HepG2 (cell line): ENCODE data around the gene PDP2. TPM values are rescaled to one million over a fixed set of nuclear protein-coding genes. Genes with fewer than 3 reads are reported as not detected.

ENCODE experiments used
- ATAC-seq: fragments of 200-7000 bp; cut with Tn5 transposase; 3 replicates; pipeline ENCODE4 v1.9.1; 2020; ENCODE audit warnings: mild to moderate bottlenecking, moderate library complexity
- BruUV-seq: library from RNA; stranded (reverse); fragments of 400-500 nt; replicated peaks from 2 replicates; lab custom pipeline; 2021; lab: Mats Ljungman, UMichigan
- CTCF ChIA-PET: fragments of 300-600 bp; formaldehyde crosslinking; extraction: SDS; loops from one replicate; lab custom pipeline; 2021; ENCODE audit warnings: low total read pairs, inconsistent platforms, low intra/inter-chr PET ratio; lab: Yijun Ruan, JAX
- POLR2A ChIA-PET: fragments of 350-600 bp; sonication (Branson Sonifier 250); formaldehyde crosslinking; loops from one replicate; lab custom pipeline; 2020; ENCODE audit warnings: antibody characterized with exemption, inconsistent platforms; lab: Yijun Ruan, JAX
- DNase-seq: peaks from one replicate; pipeline ENCODE4 v3.0.0-alpha.2; 2015; ENCODE audit warnings: low spot score
- FAIRE-seq: peaks from 3 replicates; lab custom pipeline; 2011; peaks lifted over from hg19 to GRCh38; lab: Jason Lieb, UNC
- H2AFZ ChIP-seq: one replicate; pipeline ENCODE4 v1.6.1; 2011; ENCODE audit warnings: low read length, inconsistent platforms
- H3K27ac ChIP-seq: fragments of 300-600 bp; 3 replicates; pipeline ENCODE4 v1.8.0; 2011; ENCODE audit warnings: mixed run types, mild to moderate bottlenecking, mixed read lengths, low read length, inconsistent platforms; ENCODE audit not compliant: insufficient read depth; ENCODE audit errors: extremely low read length
- H3K27me3 ChIP-seq, 2 experiments: fragments of 200-600 bp in 1 of 2; 2 replicates in 1 of 2; 3 replicates in 1 of 2; pipeline versions ENCODE4 v1.6.0 to v1.8.0; 2011; ENCODE audit warnings: low read length in 2 of 2, mild to moderate bottlenecking in 2 of 2, moderate library complexity in 2 of 2, inconsistent platforms in 1 of 2; ENCODE audit not compliant: insufficient read depth in 2 of 2, control insufficient read depth in 1 of 2
- H3K36me3 ChIP-seq, 2 experiments: fragments of 200-600 bp in 1 of 2; replicated peaks in 1 of 2; 2 replicates in 1 of 2; 3 replicates in 1 of 2; pipeline versions ENCODE4 v1.5.1 to v1.8.0; 2011; ENCODE audit warnings: low read length in 2 of 2, inconsistent platforms in 1 of 2; ENCODE audit not compliant: insufficient read depth in 2 of 2, control insufficient read depth in 1 of 2
- H3K4me1 ChIP-seq: 2 replicates; pipeline ENCODE4 v1.5.1; 2012; ENCODE audit warnings: low read length, inconsistent platforms; ENCODE audit not compliant: insufficient read depth
- H3K4me2 ChIP-seq: 2 replicates; pipeline ENCODE4 v1.6.0; 2011; ENCODE audit warnings: low read depth, low read length, inconsistent platforms
- H3K4me3 ChIP-seq, 3 experiments: fragments of 200-600 bp in 1 of 3; sonication (generic), shearing (Covaris generic) in 1 of 3; replicated peaks in 1 of 3; 2 replicates each; pipeline ENCODE4 v1.5.1; 2011 to 2016; ENCODE audit warnings: low read length in 3 of 3, inconsistent platforms in 2 of 3, low read depth in 2 of 3, mild to moderate bottlenecking in 2 of 3, control low read depth in 1 of 3, mixed read lengths in 1 of 3; ENCODE audit not compliant: insufficient read depth in 1 of 3
- H3K79me2 ChIP-seq: one replicate; pipeline ENCODE4 v1.6.1; 2011; ENCODE audit warnings: low read length, inconsistent platforms; ENCODE audit not compliant: insufficient read depth
- H3K9ac ChIP-seq: 2 replicates; pipeline ENCODE4 v1.6.0; 2011; ENCODE audit warnings: mild to moderate bottlenecking, low read depth, low read length, inconsistent platforms; ENCODE audit not compliant: insufficient read depth
- H3K9me3 ChIP-seq: 2 replicates; pipeline ENCODE4 v1.5.1; 2012; ENCODE audit warnings: mild to moderate bottlenecking, low read length
- H4K20me1 ChIP-seq: 2 replicates; pipeline ENCODE4 v1.6.0; 2011; ENCODE audit warnings: inconsistent platforms, mild to moderate bottlenecking, low read length, moderate library complexity; ENCODE audit not compliant: insufficient read depth
- HNF4A ChIP-seq: sonication (generic); formaldehyde crosslinking; IDR thresholded peaks from 2 replicates; pipeline ENCODE4 v1.4.0; 2020; ENCODE audit warnings: missing genetic modification reagents
- NFYB ChIP-seq: sonication (generic); formaldehyde crosslinking; IDR thresholded peaks from 2 replicates; pipeline ENCODE4 v1.4.0; 2020; ENCODE audit warnings: missing genetic modification reagents
- RARA ChIP-seq: IDR thresholded peaks from 2 replicates; pipeline ENCODE4 v1.6.1; 2016; ENCODE audit warnings: missing genetic modification reagents, missing compliant biosample characterization
- WGBS: methylation state at CpG from one replicate; pipeline ENCODE4 v1.1.6; 2017; ENCODE audit warnings: low lambda C conversion rate; 5-methylcytosine and 5-hydroxymethylcytosine counted together
- in situ Hi-C: cut with HindIII; loops from 2 replicates; pipeline ENCODE4 v1.10.0; 2017; ENCODE audit warnings: low pct_unique_long_range_greater_than_20kb; ENCODE audit not compliant: extremely low pct_ligation_motif_present
- intact Hi-C: fragments of 100-400 bp; cut with micrococcal nuclease; formaldehyde crosslinking; loops from one replicate; pipeline ENCODE4 v1.10.0; 2022; ENCODE audit not compliant: unreplicated experiment
- polyA plus RNA-seq, 8 experiments: library from polyadenylated mRNA; depleted of rRNA in 3 of 8; stranded (reverse) in 7 of 8; unstranded in 1 of 8; fragments of >200 nt; fragmentation: Illumina TruSeq in 4 of 8; extraction: Trizol in 4 of 8; gene quantifications; 2 replicates each; pipeline versions ENCODE4 v1.2.1 to v1.2.3, GENCODE V29; 2011 to 2016; ENCODE audit warnings: low read depth in 4 of 8, missing spikeins in 1 of 8, mixed read lengths in 1 of 8; ENCODE audit not compliant: insufficient read depth in 1 of 8
- total RNA-seq, 5 experiments: library from RNA; depleted of rRNA; stranded (reverse); fragments of >200 nt; fragmentation: Illumina TruSeq; extraction: Trizol; gene quantifications; 2 replicates each; pipeline ENCODE4 v1.2.3, GENCODE V29; 2016; ENCODE audit warnings: low read depth in 1 of 5

The PDP2 gene
- total and polyA plus RNA-seq, 2 of the 13 experiments (the other 11 are each of a cell fraction or from before 2014, with no cell fraction given) = 12.8 to 15.8 TPM

- peaks cover 0 to 13% of the 10 kb centered on the region in 2 experiments; a peak in 4 of 5 replicates for H3K36me3 ChIP-seq
- H3K27ac ChIP-seq = no peak overlapping the region
- H3K4me1 ChIP-seq = peaks cover 49% of the 10 kb centered on the region
- no peak overlapping the region for H3K9ac ChIP-seq
- H3K9me3 ChIP-seq = no peaks in the 10 kb centered on the region
- H2AFZ ChIP-seq = peak overlapping the region; percentile 10
- peaks cover 26% of the 10 kb centered on the region for H3K79me2 ChIP-seq
- TF ChIP-seq NFYB (no peak), HNF4A (CRISPR knock-in tag) (0 out of 2 replicates have a peak, but pooled peaks have one; percentile 3)
- TF ChIP-seq, all 625 proteins: peak for 1
- FAIRE-seq (no peak), DNase-seq (no peak), ATAC-seq (no peak)
- H3K27me3 ChIP-seq = peaks cover 0 to 21% of the 10 kb centered on the region in 2 experiments; a peak in 3 of 5 replicates
- in situ Hi-C loops = no loop called here
- no peak overlapping the region for H3K4me3 ChIP-seq
- no TSS peak for BruUV-seq
- intact Hi-C loops = loop anchor here (5.0 kb wide), 1 partner anchor 170 kb away; no protein-coding TSS in a partner anchor
- CTCF ChIA-PET = interaction anchor here (1.6 kb wide), 1 partner anchor 36 kb away, joined by 4 read pairs; no protein-coding TSS in a partner anchor
- WGBS = 57% methylated on average over 3 of the region's 3 CpGs
- no peaks in the 10 kb centered on the region for H4K20me1 ChIP-seq
- POLR2A ChIA-PET = no interaction called here
- H3K4me2 ChIP-seq = no peak overlapping the region
These were observed 48.1 kb upstream of the PDP2 start for GRCh38 chr16:66832190-66832589.

- no peak for FAIRE-seq
- no peak for TF ChIP-seq RARA
- H3K9me3 ChIP-seq = no peaks in the 10 kb centered on the region
- no peak overlapping the region for H3K4me3 ChIP-seq
- intact Hi-C loops = loop anchor here (5.0 kb wide), 1 partner anchor 170 kb away; no protein-coding TSS in a partner anchor
- H3K36me3 ChIP-seq = peaks cover 0 to 10% of the 10 kb centered on the region in 2 experiments; a peak in 3 of 5 replicates
- peaks cover 0 to 21% of the 10 kb centered on the region in 2 experiments; a peak in 3 of 5 replicates for H3K27me3 ChIP-seq
- CTCF ChIA-PET = interaction anchor here (1.6 kb wide), 1 partner anchor 35 kb away, joined by 4 read pairs; no protein-coding TSS in a partner anchor
- H2AFZ ChIP-seq = no peak overlapping the region
- no peak for ATAC-seq
- POLR2A ChIA-PET = no interaction called here
- no peak overlapping the region for H3K9ac ChIP-seq
- no peak overlapping the region for H3K4me2 ChIP-seq
- no peak overlapping the region for H3K27ac ChIP-seq
- WGBS = 14% methylated on average over 7 of the region's 7 CpGs
- in situ Hi-C loops = no loop called here
- peaks cover 23% of the 10 kb centered on the region for H3K79me2 ChIP-seq
- H3K4me1 ChIP-seq = peaks cover 49% of the 10 kb centered on the region
- no peaks in the 10 kb centered on the region for H4K20me1 ChIP-seq
- DNase-seq = no peak
- no TSS peak for BruUV-seq
These were observed 47.5 kb upstream of the PDP2 start for GRCh38 chr16:66832661-66833305.
